ENCODE data around the gene NUCB1.

The NUCB1 gene

DNA sequence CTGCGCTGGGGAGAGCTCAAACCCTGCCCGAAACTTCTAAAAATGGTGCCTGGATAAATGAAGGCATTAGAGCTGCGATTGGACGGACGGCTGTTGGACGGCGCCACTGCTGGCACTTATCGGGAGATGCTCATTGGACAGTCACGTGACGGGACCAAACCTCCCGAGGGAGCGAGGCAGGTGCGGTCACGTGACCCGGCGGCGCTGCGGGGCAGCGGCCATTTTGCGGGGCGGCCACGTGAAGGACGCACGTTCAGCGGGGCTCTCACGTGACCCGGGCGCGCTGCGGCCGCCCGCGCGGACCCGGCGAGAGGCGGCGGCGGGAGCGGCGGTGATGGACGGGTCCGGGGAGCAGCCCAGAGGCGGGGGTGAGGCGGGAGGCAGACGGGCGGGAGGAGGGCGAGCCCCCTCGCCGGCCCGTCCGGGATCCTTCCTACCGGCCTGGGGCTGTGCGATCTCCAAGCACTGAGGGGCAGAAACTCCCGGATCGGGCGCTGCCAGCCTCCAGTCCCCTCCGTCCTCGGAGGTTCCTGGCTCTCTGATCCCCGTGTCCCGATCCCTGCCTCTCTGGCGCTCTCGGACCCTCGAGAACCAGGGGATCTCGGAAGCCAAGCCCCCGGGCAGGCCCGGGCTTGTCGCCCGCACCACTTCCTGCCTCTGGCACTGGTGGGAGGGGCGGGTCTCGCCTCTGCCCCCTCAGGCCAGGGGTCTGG lies 54.6 kb downstream of the NUCB1 start, which contains the start of gene BAX:
Gene BAX (plus strand): TSS at position 281 of the 713 bp plus-strand sequence. CDS start 54 bp downstream, at position 335.
- H3K4me3 ChIP-seq (ENCODE audit: low read length in 2 of 2), result peak within 1 kb of the TSS; percentile 87 to 93
- H3K36me3 ChIP-seq (ENCODE audit: control insufficient read depth in 2 of 2, insufficient read depth in 2 of 2, low read length in 2 of 2), result peaks cover 0 to 4% of the 10 kb centered on the region in 2 donors
- peaks cover 18% of the 10 kb centered on the region for H3K4me1 ChIP-seq (ENCODE audit: control insufficient read depth, insufficient read depth, low read length)
- H3K9ac ChIP-seq (ENCODE audit: low read length in 2 of 2), result peak within 1 kb of the TSS; percentile 88 to 95
- H3K9me3 ChIP-seq (ENCODE audit: control insufficient read depth in 2 of 2, low read length in 2 of 2), result no peaks in the 10 kb centered on the region
- peak within 1 kb of the TSS; percentile 74 for H3K27ac ChIP-seq (ENCODE audit: low read length)
- H3K27me3 ChIP-seq (ENCODE audit: control insufficient read depth in 1 of 2, insufficient read depth in 2 of 2, low read length in 2 of 2), result no peaks in the 10 kb centered on the region

DNA sequence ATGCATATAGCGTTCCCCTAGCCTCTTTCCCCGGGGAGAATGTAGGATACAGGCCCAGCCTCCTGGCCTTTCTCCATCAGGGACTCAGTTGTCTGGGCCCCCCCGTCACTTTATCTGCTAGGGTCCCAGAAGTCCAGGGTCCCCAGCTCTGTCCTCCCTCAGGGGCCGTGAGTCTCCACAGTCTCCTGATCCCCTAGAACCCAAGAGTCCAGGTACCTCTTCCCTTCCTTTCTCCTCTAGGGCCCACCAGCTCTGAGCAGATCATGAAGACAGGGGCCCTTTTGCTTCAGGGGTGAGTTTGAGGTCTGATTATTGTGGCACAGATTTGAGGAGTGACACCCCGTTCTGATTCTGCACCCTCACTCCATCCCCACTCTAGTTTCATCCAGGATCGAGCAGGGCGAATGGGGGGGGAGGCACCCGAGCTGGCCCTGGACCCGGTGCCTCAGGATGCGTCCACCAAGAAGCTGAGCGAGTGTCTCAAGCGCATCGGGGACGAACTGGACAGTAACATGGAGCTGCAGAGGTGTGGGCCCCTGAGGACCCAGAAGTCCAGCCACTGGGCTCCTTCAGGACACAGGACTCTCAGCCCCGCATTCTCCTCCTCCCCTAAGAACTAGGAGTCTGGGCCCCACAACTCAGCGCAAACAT lies 55.3 kb downstream of the NUCB1 start:
- Histone ChIP-seq H3K4me1 (ENCODE audit: control insufficient read depth, insufficient read depth, low read length) (peaks cover 18% of the 10 kb centered on the region), H3K27ac (ENCODE audit: low read length) (peak overlapping the region; percentile 74), H3K9ac (ENCODE audit: low read length in 2 of 2) (peak overlapping the region; percentile 88 to 95), H3K36me3 (ENCODE audit: control insufficient read depth in 2 of 2, insufficient read depth in 2 of 2, low read length in 2 of 2) (peaks cover 0 to 4% of the 10 kb centered on the region in 2 donors), H3K9me3 (ENCODE audit: control insufficient read depth in 2 of 2, low read length in 2 of 2) (no peaks in the 10 kb centered on the region), H3K4me3 (ENCODE audit: low read length in 2 of 2) (peak overlapping the region; percentile 87 to 93), H3K27me3 (ENCODE audit: control insufficient read depth in 1 of 2, insufficient read depth in 2 of 2, low read length in 2 of 2) (no peaks in the 10 kb centered on the region)

DNA sequence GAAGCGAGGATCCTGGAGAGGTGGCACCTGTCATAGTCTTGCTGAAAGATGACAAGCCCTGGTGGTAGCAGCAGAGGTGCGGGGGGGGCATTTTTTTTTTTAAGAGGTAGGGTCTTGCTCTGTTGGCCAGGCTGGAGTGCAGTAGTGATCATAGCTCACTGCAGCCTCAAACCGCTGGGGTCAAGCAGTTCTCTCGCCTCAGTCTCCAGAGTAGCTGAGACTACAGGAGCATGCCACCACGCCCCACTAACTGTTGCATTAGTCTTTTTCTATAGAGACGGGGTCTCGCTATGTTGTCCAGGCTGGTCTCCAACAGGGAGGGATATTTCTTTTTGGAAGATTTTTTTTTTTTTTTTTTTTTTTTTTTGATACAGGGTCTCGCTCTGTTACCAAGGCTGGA lies 57.9 kb downstream of the NUCB1 start:
- Histone ChIP-seq H3K9me3 (ENCODE audit: control insufficient read depth in 2 of 2, low read length in 2 of 2) (no peaks in the 10 kb centered on the region), H3K4me1 (ENCODE audit: control insufficient read depth, insufficient read depth, low read length) (peaks cover 18% of the 10 kb centered on the region), H3K9ac (ENCODE audit: low read length in 2 of 2) (no peak overlapping the region), H3K36me3 (ENCODE audit: control insufficient read depth in 2 of 2, insufficient read depth in 2 of 2, low read length in 2 of 2) (peaks cover 0 to 4% of the 10 kb centered on the region in 2 donors), H3K27ac (ENCODE audit: low read length) (no peak overlapping the region), H3K4me3 (ENCODE audit: low read length in 2 of 2) (no peak overlapping the region), H3K27me3 (ENCODE audit: control insufficient read depth in 1 of 2, insufficient read depth in 2 of 2, low read length in 2 of 2) (no peaks in the 10 kb centered on the region)

GRCh38 chr19:48959341-48960239 lies 59.5 kb downstream of the NUCB1 start:
- Histone ChIP-seq H3K27me3 (ENCODE audit: control insufficient read depth in 1 of 2, insufficient read depth in 2 of 2, low read length in 2 of 2) (no peaks in the 10 kb centered on the region), H3K4me1 (ENCODE audit: control insufficient read depth, insufficient read depth, low read length) (peaks cover 26% of the 10 kb centered on the region), H3K4me3 (ENCODE audit: low read length in 2 of 2) (no peak overlapping the region), H3K9me3 (ENCODE audit: control insufficient read depth in 2 of 2, low read length in 2 of 2) (no peaks in the 10 kb centered on the region), H3K36me3 (ENCODE audit: control insufficient read depth in 2 of 2, insufficient read depth in 2 of 2, low read length in 2 of 2) (peaks cover 0 to 4% of the 10 kb centered on the region in 2 donors), H3K9ac (ENCODE audit: low read length in 2 of 2) (no peak overlapping the region), H3K27ac (ENCODE audit: low read length) (no peak overlapping the region)

GRCh38 chr19:48961051-48961649 lies 61.0 kb downstream of the NUCB1 start:
- no peak overlapping the region for H3K4me3 ChIP-seq (ENCODE audit: low read length in 2 of 2)
- H3K4me1 ChIP-seq (ENCODE audit: control insufficient read depth, insufficient read depth, low read length), result peaks cover 20% of the 10 kb centered on the region
- H3K36me3 ChIP-seq (ENCODE audit: control insufficient read depth in 2 of 2, insufficient read depth in 2 of 2, low read length in 2 of 2), result peaks cover 0 to 4% of the 10 kb centered on the region in 2 donors
- no peak overlapping the region for H3K9ac ChIP-seq (ENCODE audit: low read length in 2 of 2)
- H3K9me3 ChIP-seq (ENCODE audit: control insufficient read depth in 2 of 2, low read length in 2 of 2), result no peaks in the 10 kb centered on the region
- no peaks in the 10 kb centered on the region for H3K27me3 ChIP-seq (ENCODE audit: control insufficient read depth in 1 of 2, insufficient read depth in 2 of 2, low read length in 2 of 2)
- H3K27ac ChIP-seq (ENCODE audit: low read length), result no peak overlapping the region

GRCh38 chr19:48961673-48962028 lies 61.5 kb downstream of the NUCB1 start:
- Histone ChIP-seq H3K4me3 (ENCODE audit: low read length in 2 of 2) (no peak overlapping the region), H3K36me3 (ENCODE audit: control insufficient read depth in 2 of 2, insufficient read depth in 2 of 2, low read length in 2 of 2) (peaks cover 5 to 6% of the 10 kb centered on the region in 2 donors), H3K27ac (ENCODE audit: low read length) (peak overlapping the region; percentile 55), H3K9ac (ENCODE audit: low read length in 2 of 2) (no peak overlapping the region), H3K9me3 (ENCODE audit: control insufficient read depth in 2 of 2, low read length in 2 of 2) (no peaks in the 10 kb centered on the region), H3K27me3 (ENCODE audit: control insufficient read depth in 1 of 2, insufficient read depth in 2 of 2, low read length in 2 of 2) (no peaks in the 10 kb centered on the region), H3K4me1 (ENCODE audit: control insufficient read depth, insufficient read depth, low read length) (peaks cover 25% of the 10 kb centered on the region)

DNA sequence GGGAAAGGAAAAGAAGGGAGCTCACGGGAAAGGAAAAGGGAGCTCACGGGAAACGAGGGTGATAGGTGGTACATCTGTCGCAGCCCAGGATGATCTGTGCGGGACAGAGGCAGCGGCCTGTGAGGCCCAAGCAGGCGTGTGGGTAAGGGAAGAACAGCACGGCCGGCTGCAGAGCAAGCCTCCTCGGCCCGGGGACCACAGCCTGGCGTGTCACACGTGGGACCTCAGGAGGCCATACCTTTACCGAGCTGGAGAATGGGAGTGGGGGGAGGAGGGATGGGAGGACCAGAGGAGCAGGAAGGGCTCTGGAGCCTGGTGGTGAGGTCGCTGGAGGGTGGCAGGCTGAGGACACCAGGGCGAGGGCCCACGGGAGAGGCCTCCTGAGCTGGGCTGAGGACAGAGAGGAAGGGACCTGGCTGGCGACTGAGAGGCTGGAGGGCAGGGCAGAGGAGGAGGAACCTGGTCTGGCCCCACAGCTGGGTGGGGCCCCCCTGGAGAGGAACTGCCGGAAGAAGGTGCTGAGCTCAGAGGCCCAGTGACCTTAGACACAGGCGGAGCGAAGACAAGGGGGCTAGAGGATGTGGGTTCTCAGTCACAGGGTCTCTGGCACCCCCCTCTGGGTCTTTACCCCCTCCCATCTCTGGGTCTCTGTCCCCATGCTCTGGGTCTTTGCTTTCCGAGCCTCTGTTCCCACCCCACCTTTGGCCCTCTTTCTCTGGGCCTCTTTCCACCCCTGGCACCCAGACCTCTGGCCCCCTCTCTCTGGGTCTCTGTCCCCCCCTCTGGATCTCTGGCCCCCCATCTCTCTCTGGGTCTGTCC lies 62.1 kb downstream of the NUCB1 start:
- Histone ChIP-seq H3K27ac (ENCODE audit: low read length) (peak overlapping the region; percentile 55), H3K27me3 (ENCODE audit: control insufficient read depth in 1 of 2, insufficient read depth in 2 of 2, low read length in 2 of 2) (no peaks in the 10 kb centered on the region), H3K36me3 (ENCODE audit: control insufficient read depth in 2 of 2, insufficient read depth in 2 of 2, low read length in 2 of 2) (peaks cover 5 to 8% of the 10 kb centered on the region in 2 donors), H3K9ac (ENCODE audit: low read length in 2 of 2) (peak overlapping the region in 1 of 2 donors; percentile 51), H3K4me3 (ENCODE audit: low read length in 2 of 2) (no peak overlapping the region), H3K4me1 (ENCODE audit: control insufficient read depth, insufficient read depth, low read length) (peaks cover 30% of the 10 kb centered on the region), H3K9me3 (ENCODE audit: control insufficient read depth in 2 of 2, low read length in 2 of 2) (no peaks in the 10 kb centered on the region)

DNA sequence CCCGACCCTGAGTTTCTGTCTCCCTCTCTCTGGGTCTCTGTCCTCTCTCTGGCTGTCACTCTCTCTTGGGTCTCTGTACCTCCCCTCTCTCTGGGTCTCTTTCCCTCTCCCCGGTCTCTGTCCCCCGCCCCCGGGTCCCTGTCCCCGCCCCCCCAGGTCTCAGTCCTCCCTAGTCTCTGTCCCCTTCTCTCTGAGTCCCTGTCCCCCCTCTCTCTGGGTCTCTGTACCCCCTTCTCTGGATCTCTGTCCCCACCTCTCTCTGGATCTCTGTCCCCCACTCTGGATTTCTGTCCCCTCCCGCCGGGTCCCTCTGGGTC lies 62.7 kb downstream of the NUCB1 start:
- peak overlapping the region; percentile 55 for H3K27ac ChIP-seq (ENCODE audit: low read length)
- H3K4me1 ChIP-seq (ENCODE audit: control insufficient read depth, insufficient read depth, low read length), result peaks cover 35% of the 10 kb centered on the region
- H3K9me3 ChIP-seq (ENCODE audit: control insufficient read depth in 2 of 2, low read length in 2 of 2), result no peaks in the 10 kb centered on the region
- H3K27me3 ChIP-seq (ENCODE audit: control insufficient read depth in 1 of 2, insufficient read depth in 2 of 2, low read length in 2 of 2), result no peaks in the 10 kb centered on the region
- H3K9ac ChIP-seq (ENCODE audit: low read length in 2 of 2), result peak overlapping the region in 1 of 2 donors; percentile 66
- no peak overlapping the region for H3K4me3 ChIP-seq (ENCODE audit: low read length in 2 of 2)
- peaks cover 6 to 8% of the 10 kb centered on the region in 2 donors for H3K36me3 ChIP-seq (ENCODE audit: control insufficient read depth in 2 of 2, insufficient read depth in 2 of 2, low read length in 2 of 2)

DNA sequence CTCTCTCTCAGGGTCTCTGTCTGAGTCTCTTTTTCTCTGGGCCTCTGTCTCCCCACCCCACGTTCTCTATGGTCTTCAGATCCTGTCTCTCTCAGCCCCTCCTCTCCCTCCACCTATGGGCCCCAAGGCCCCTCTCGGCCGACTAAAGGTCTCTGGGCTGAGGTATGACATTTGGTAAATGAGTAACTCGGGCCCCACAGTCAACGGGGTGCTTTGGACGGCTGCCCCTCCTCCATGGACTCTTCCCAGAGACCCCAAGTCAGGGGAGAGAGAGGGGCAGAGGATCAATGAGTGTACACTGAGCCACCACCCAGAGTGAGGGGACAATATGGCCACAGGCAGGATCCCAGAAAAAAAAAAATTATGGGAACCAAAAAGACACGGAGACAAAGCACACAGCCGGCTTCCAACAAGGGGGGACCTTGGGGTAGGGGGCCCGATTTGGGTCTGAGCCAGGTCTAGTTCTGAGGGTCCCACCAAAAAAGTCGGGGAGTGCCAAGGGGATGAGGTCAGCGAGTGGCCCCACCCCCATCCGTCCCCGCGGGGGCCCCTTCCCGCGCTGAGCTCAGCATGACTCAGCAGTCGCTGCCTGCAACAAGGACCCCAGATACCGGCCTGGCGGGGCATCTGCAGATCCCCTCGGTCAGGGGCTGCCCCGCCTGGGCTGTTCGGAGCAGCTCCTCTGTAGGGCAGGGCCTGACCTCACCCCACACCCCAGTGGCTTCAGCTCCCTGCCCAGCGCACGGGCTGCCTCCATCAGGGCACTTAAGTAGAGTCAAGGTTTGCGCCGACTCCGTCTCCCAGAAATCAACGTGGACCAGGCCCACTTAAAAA lies 63.5 kb downstream of the NUCB1 start:
- Histone ChIP-seq H3K27ac (ENCODE audit: low read length) (peak overlapping the region; percentile 86), H3K9ac (ENCODE audit: low read length in 2 of 2) (peak overlapping the region; percentile 66 to 72), H3K27me3 (ENCODE audit: control insufficient read depth in 1 of 2, insufficient read depth in 2 of 2, low read length in 2 of 2) (no peaks in the 10 kb centered on the region), H3K4me3 (ENCODE audit: low read length in 2 of 2) (peak overlapping the region; percentile 52 to 67), H3K36me3 (ENCODE audit: control insufficient read depth in 2 of 2, insufficient read depth in 2 of 2, low read length in 2 of 2) (peaks cover 11% of the 10 kb centered on the region in 2 donors), H3K4me1 (ENCODE audit: control insufficient read depth, insufficient read depth, low read length) (peaks cover 35% of the 10 kb centered on the region), H3K9me3 (ENCODE audit: control insufficient read depth in 2 of 2, low read length in 2 of 2) (no peaks in the 10 kb centered on the region)
